HEK293 (cell line): ENCODE results near the gene GAS7.

Experiments used
- CTCF ChIA-PET: fragments of 350-600 bp; formaldehyde crosslinking; extraction: SDS; loops from one replicate; lab custom pipeline; 2021; ENCODE audit warnings: antibody characterized with exemption; lab: Yijun Ruan, JAX
- POLR2A ChIA-PET: fragments of 300-600 bp; formaldehyde crosslinking; extraction: SDS; loops from one replicate; lab custom pipeline; 2020; ENCODE audit warnings: antibody characterized with exemption, inconsistent platforms; lab: Yijun Ruan, JAX
- H3K27ac ChIP-seq: fragments of 200-500 bp; sonication (Bioruptor generic); 2 replicates; pipeline ENCODE4 v1.5.1; 2014; ENCODE audit warnings: low read depth, low read length, control low read depth, inconsistent platforms; ENCODE audit errors: extremely low read depth
- H3K36me3 ChIP-seq, 2 experiments: fragments of 200-500 bp in 1 of 2; sonication (Bioruptor generic) in 1 of 2; 1 replicate in 1 of 2; 2 replicates in 1 of 2; pipeline ENCODE4 v1.5.1; 2014 to 2017; ENCODE audit warnings: inconsistent platforms in 2 of 2, low read length in 2 of 2; ENCODE audit not compliant: control insufficient read depth in 2 of 2, insufficient read depth in 1 of 2
- H3K4me1 ChIP-seq: fragments of 200-500 bp; sonication (Bioruptor generic); 2 replicates; pipeline ENCODE4 v1.5.1; 2014; ENCODE audit warnings: mild to moderate bottlenecking, low read length, inconsistent platforms; ENCODE audit not compliant: control insufficient read depth, insufficient read depth
- H3K4me3 ChIP-seq: 2 replicates; pipeline ENCODE4 v1.5.1; 2011; ENCODE audit warnings: low read depth, mild to moderate bottlenecking, control low read depth, low read length, moderate library complexity
- H3K9me3 ChIP-seq: fragments of 200-500 bp; sonication (Bioruptor generic); 2 replicates; pipeline ENCODE4 v1.5.1; 2014; ENCODE audit warnings: low read depth, low read length, inconsistent platforms; ENCODE audit not compliant: control insufficient read depth, insufficient read depth
- CTCF ChIP-seq: fragments of 450-650 bp; formaldehyde crosslinking; IDR thresholded peaks from 2 replicates; pipeline ENCODE4 v1.5.1; 2016; ENCODE audit warnings: missing biosample characterization, missing genetic modification characterization
- TCF7L2 ChIP-seq: IDR thresholded peaks from 2 replicates; pipeline ENCODE4 v1.6.1; 2011; ENCODE audit warnings: low read depth, mild to moderate bottlenecking, inconsistent platforms, low read length, moderate library complexity, borderline replicate concordance
- ZNF10 ChIP-seq: fragments of 450-650 bp; formaldehyde crosslinking; IDR thresholded peaks from 2 replicates; pipeline ENCODE4 v1.5.1; 2017; ENCODE audit warnings: missing biosample characterization, missing genetic modification characterization
- ZNF148 ChIP-seq: fragments of 450-650 bp; formaldehyde crosslinking; IDR thresholded peaks from 2 replicates; pipeline ENCODE4 v1.5.0; 2017; ENCODE audit warnings: missing biosample characterization, missing genetic modification characterization, borderline replicate concordance
- ZNF18 ChIP-seq: fragments of 450-650 bp; formaldehyde crosslinking; IDR thresholded peaks from 2 replicates; pipeline ENCODE4 v1.5.1; 2016; ENCODE audit warnings: missing biosample characterization, missing genetic modification characterization
- ZNF518A ChIP-seq: fragments of 450-650 bp; formaldehyde crosslinking; conservative IDR thresholded peaks from 2 replicates; pipeline ENCODE4 v1.5.1; 2016; ENCODE audit warnings: low read depth, missing biosample characterization, missing genetic modification characterization
- ZNF654 ChIP-seq: fragments of 450-650 bp; formaldehyde crosslinking; IDR thresholded peaks from 2 replicates; pipeline ENCODE4 v1.5.1; 2016; ENCODE audit warnings: low read depth, missing biosample characterization, missing genetic modification characterization
- ZNF707 ChIP-seq: fragments of 450-650 bp; formaldehyde crosslinking; IDR thresholded peaks from 2 replicates; pipeline ENCODE4 v1.5.1; 2016; ENCODE audit warnings: missing biosample characterization, missing genetic modification characterization

Gene GAS7

GRCh38 chr17:9985646-9986045 lies 212.8 kb downstream of the GAS7 start (continued):
- TF ChIP-seq ZNF518A (tag by site-specific recombination), result no peak
- TF ChIP-seq ZNF10, result no peak

- TF ChIP-seq ZNF18 (tag by site-specific recombination) (no peak), TCF7L2 (no peak), ZNF148 (tag by site-specific recombination) (no peak)
- Histone ChIP-seq H3K4me1 (no peaks in the 10 kb centered on the region), H3K36me3 (no peaks in the 10 kb centered on the region), H3K27ac (no peak overlapping the region), H3K4me3 (no peak overlapping the region), H3K9me3 (no peaks in the 10 kb centered on the region)
- ChIA-PET POLR2A (interaction anchor here (0.8 kb wide), 1 partner anchor 13 kb away, joined by 3 read pairs; no protein-coding TSS in a partner anchor), CTCF (interaction anchor here (1.1 to 10.1 kb wide), 4 partner anchors 18 to 242 kb away, joined by 4 to 135 read pairs (median 50); no protein-coding TSS in a partner anchor)
Measured at GRCh38 chr17:9984768-9985167, 213.6 kb downstream of the GAS7 start.

GRCh38 chr17:9982159-9982558 lies 216.2 kb downstream of the GAS7 start:
- Histone ChIP-seq H3K4me1 (no peaks in the 10 kb centered on the region; the same call in 1 of the 2 replicates), H3K27ac (no peak overlapping the region), H3K9me3 (no peaks in the 10 kb centered on the region), H3K36me3 (no peaks in the 10 kb centered on the region), H3K4me3 (no peak overlapping the region)
- ChIA-PET CTCF (interaction anchor here (0.6 to 10.1 kb wide), 25 partner anchors 9 to 700 kb away, joined by 3 to 135 read pairs (median 3); partner anchors contain the start of gene RCVRN), POLR2A (no interaction called here)
- TF ChIP-seq CTCF (tag by site-specific recombination) (peak; percentile 50; the same call in 1 of the 2 replicates), ZNF707 (no peak), ZNF654 (tag by site-specific recombination) (peak; percentile 47)
